Stimulated activated CD4-positive, alpha-beta T cell treated with anti-CD3 and anti-CD28 coated beads, Interleukin-15, amount 100 ng/mL, for 48 hours (primary cell): Measurements from ENCODE around the gene GPR137B.

Source experiments
- DNase-seq, 2 donors: peaks; one replicate each; pipeline ENCODE4 v3.0.0-alpha.2; 2020; ENCODE audit warnings: low read depth in 2 of 2

Gene GPR137B

GRCh38 chr1:236142253-236143103 lies at the start of gene GPR137B:
GPR137B (plus strand) TSS chr1:236142539; CDS start chr1:236142623, 84 bp downstream.
- peak in 1 of 2 donors; percentile 47 for DNase-seq

GRCh38 chr1:236092899-236093298 lies 49.4 kb upstream of the GPR137B start:
- DNase-seq, result no peak

- no peak for DNase-seq
Observed at GRCh38 chr1:236095705-236096520, 46.4 kb upstream of the GPR137B start.

GRCh38 chr1:236096660-236097482 lies 45.5 kb upstream of the GPR137B start:
- peak; percentile 73 to 83 for DNase-seq

GRCh38 chr1:236098267-236098666 lies 44.1 kb upstream of the GPR137B start:
- no peak for DNase-seq

GRCh38 chr1:236099355-236099974 lies 42.9 kb upstream of the GPR137B start:
- no peak for DNase-seq

GRCh38 chr1:236100799-236101198 lies 41.5 kb upstream of the GPR137B start:
- no peak for DNase-seq

- DNase-seq, result no peak
Observed at GRCh38 chr1:236101233-236102200, 40.8 kb upstream of the GPR137B start.

GRCh38 chr1:236102611-236103010 lies 39.7 kb upstream of the GPR137B start:
- no peak for DNase-seq

GRCh38 chr1:236103059-236103458 lies 39.3 kb upstream of the GPR137B start:
- no peak for DNase-seq

GRCh38 chr1:236103646-236104218 lies 38.6 kb upstream of the GPR137B start:
- DNase-seq, result peak; percentile 18 to 53

- DNase-seq, result no peak
Observed at GRCh38 chr1:236107121-236107907, 35.0 kb upstream of the GPR137B start.

GRCh38 chr1:236108027-236108648 lies 34.2 kb upstream of the GPR137B start:
- DNase-seq, result no peak

- DNase-seq, result no peak
Observed at GRCh38 chr1:236110137-236110536, 32.2 kb upstream of the GPR137B start.

GRCh38 chr1:236111527-236112331 lies 30.6 kb upstream of the GPR137B start:
- DNase-seq, result no peak

- DNase-seq, result no peak
Observed at GRCh38 chr1:236112332-236112627, 30.1 kb upstream of the GPR137B start.

- DNase-seq, result no peak
Observed at GRCh38 chr1:236113324-236114032, 28.9 kb upstream of the GPR137B start.
